HTR-8/SVneo (cell line): ENCODE results near the gene FADS3.

ENCODE experiments used
- DNase-seq: peaks from one replicate; pipeline ENCODE4 v3.0.0; 2011; ENCODE audit warnings: low spot score, mixed read lengths; ENCODE audit not compliant: insufficient read length
- FAIRE-seq: peaks from 2 replicates; lab custom pipeline; 2011; peaks lifted over from hg19 to GRCh38; lab: Jason Lieb, UNC

FADS3 gene

DNA sequence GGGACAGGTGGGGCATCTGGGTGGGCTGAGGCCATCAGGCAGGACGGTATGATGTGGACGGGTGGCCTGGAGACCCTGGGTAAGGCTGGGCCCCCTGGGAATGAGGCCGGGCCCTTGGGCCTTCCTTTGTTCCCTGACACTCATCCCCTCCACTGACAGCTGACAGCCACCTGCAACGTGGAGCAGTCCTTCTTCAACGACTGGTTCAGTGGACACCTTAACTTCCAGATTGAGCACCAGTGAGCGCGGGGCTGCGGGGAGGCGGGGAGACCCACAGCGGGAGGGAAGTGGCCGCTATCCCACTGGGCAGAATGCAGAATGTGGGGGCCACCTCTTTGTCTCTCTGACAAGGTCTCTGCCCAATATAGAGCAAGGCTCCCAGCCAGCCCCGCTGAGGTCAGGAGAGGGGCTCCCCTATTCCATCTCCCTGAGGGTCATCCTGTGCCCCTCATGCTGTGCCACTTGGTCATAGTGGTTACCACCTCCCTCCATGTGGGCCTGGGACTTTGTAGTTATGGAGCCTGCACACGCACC, 27.7 kb downstream of the FADS3 start:
- DNase-seq (no peak), FAIRE-seq (no peak)

DNA sequence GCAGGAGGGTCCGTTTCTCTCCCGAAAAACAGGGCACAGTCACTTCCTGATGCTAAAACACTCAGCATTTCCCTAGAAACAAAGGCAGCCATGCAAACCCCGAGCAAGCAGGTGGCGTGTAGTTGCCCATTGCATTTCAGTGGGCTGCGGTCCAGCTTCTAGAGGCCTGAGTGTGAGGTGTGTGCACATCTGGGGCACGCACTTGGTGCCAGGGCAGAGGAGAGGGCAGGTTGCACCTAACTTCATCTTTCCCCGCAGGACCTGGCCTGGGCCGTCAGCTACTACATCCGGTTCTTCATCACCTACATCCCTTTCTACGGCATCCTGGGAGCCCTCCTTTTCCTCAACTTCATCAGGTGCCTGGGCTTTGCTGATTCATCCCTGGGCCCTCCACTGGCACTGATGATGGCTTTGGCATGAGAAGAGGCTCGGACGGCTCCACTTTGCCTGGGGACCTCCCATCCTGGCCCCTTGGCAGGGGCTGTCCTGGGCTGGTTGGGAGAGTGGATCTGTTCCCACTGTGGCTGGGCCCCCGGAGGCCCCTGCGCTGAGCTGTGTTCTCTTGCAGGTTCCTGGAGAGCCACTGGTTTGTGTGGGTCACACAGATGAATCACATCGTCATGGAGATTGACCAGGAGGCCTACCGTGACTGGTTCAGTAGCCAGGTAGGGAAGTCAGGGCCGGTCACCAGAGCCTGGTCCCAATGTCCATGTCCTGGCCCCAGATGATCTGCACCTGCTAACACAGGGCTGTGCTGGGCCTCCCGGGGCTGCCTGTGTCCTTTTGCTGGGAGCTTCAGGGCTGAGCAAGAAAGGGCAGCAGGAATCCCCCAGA, 28.4 kb downstream of the FADS3 start:
- no peak for FAIRE-seq
- DNase-seq: no peak

DNA sequence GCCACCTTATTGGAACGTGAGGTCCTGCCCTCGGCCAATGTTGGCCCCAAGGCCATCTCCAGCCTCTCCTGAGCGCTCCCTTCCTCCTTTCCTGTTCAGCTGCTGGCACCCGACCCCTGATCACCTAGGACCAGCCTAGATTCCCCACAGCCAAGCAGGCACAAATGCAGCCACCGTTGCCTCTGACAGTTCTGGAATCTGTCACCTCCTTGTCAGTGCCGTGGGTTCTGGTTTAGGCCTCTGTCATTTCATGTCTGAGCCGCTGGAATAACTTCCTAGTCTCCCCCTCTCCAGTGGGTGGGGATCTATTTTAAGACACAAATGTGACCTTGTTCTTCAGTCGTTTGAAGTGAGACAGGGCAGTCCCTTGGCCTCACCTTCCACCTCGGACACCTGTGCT, 29.7 kb downstream of the FADS3 start:
- FAIRE-seq (no peak), DNase-seq (no peak)

DNA sequence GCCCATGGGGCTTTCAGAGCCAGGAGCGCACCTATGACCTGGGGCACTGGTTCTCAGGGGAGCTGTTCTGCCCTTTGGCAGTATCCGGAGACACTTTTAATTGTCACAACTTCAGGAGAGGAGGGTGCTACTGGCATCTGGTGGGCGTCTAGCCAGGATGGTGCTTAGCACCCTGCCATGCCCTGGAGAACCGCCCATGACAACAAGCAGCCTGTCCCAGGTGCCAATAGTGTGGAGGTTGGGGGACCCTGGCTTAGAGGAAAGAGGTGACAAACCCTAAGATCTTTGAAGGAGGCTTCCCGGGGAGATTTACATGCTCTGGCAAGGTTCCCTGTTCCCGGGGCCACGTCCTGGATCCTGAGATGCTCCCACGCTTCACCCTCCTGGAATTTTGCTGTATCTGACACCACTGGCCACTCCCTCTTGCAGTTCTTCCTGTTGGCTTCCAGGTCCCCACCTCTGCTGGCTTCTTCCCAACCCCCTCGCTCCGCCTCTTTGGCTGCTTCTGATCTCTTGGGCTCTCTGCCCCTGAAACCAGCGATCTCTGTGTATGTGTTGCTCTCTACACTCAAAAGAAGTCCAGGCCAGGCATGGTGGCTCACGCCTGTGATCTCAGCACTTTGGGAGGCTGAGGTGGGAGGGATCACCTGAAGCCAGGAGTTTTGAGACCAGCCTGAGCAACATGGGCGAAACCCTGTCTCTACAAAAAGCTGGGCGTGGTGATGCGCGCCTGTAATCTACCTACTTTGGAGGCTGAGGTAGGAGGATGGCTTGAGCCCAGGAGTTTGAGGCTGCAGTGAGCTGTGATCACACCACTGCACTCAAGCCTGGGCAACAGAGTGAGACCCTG, 31.1 kb downstream of the FADS3 start:
- FAIRE-seq (no peak), DNase-seq (no peak)

DNA sequence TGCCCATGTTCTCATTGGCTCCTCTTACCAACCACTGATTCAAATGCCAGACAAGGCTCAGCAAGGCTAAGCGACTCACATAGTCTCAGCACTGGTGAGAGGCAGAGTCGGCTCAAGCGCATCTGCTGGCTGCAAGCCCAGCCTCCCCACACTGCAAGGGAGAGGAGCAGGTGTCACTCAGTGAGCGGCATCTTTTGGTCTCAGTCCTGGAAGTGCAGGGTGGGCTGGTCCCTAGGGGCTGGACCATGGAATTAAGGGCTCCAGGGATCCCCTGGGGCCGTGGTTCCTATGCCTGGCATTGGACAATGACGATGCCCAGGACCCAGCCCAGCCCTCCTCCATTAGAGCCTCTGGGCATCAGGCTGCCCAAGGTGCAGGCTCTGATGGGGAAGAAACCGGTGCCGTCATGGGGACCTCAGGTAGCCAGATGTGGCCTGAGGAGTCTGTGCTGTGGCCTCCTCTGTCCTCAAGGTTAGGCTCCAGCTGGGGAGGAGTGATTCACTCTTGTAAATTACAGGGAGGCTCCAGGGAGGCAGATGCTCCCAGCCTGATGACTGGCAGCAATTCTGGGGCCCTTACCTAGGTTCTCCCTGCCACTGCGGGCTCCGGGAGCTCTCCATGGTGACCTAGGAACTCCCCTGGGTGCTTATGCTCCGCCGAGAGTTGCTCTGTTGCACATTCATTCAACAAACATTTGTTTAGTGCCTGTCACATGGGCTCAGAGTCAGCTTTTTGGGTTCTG, 35.2 kb downstream of the FADS3 start:
- DNase-seq: no peak
- FAIRE-seq: no peak

DNA sequence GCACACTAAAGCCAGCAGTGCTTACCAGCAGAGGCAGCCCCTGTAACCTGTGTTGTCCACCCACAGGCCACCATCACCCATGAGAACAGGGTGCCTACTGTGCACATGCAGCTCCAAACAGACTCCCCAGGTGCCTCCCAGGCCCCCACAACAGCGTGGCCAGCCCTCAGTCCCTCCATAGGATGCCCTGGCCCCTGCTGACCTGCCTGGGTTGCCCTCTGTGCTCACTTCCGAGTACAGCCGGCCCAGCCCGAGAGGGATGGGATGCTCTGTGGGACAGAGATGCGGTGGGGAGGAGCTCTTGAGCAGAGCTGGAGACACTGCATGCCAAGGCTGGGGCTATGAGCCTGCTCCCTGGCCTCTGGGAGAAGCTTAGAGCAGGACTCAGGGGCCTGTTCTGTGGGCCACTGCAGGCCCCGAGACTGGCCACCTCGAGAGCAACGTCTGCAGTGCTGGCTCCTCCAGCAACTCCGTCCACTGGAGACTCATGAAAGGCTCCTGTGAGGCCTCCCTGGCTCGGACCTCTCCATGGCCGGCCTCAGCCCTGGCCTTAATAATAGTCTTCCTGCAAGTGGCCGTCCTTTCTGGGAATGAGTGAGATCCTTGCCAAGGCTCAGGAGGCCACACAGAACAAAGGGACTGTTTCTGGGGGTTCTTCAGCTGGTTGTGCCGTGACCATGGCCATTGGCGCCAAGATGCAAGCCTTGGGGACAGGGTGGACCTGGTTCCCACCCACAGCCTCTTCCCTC, 36.2 kb downstream of the FADS3 start:
- FAIRE-seq (no peak), DNase-seq (no peak)

DNA sequence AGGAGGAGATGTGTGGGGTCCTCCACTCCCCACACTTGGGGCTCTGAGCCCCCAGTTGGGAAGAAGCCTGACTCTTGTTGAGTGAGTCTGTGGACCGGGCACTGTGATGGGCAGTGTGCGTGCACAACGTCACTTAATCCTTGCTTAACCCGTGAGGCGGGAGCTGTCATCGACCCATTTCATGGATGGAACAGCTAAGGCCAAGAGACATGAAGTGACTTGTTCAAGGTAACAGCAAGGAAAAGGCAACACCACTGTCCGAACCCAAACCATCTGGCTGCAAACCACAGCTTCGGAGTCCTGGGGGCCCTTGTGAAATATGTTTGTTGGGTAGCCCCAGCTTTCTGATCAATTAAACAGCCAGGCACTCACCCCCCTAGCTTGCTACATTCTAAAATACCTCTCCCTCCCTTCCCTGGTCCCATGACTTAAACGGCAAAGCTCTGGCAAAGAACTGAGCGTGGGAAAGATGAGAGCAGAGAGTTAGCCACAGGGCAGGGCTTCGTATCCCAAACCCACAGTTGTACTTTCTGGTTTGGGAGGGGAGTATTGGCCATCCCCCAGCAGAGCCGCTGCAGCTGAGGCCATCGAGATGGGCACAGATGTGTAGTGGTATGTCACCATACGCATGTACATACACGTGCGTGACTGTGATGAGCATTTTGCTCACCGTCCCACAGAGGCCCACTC, 37.0 kb downstream of the FADS3 start:
- FAIRE-seq (no peak), DNase-seq (no peak)

DNA sequence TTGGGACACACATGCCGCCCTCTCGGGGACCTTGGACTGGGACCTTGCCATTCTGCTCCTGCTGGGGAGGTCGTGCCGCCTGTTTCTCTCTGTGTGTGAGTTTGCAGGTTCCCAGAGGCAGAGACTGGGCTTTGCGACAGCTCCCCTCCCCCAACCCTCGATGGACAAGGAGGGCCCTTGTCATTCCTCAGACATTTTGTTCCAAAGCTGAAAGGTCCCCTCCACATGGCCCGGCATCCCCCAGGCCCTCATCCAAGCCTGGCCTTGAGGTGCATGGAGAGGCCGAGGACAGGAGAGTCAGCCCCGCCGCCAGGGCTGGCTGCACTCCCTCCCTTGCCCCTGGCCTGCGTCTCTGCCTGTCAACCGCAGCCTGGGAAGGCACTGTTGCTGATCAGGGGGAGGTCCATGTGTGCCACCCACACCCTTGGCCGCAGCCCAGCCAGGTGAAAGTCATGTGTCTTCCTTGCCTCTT, 37.6 kb downstream of the FADS3 start:
- FAIRE-seq (no peak), DNase-seq (no peak)

DNA sequence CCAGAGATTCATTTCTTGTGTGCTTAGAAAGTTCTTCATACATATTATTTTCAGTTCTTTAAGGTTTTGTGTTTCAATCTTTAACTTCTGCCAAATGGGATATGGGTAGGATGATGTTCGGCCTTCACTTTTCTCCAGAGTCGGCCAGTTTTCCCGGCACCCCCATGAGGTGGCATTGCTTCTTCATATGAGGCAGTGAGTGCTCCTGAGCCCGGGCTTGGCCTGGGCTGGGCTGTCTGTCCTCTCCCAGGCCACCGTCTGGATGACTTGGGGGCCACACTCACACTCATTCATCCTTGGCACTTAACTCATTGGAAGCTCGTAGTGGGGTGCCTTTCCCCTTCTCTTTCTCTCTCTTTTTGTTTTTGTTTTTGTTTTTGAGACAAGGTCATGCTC, 39.4 kb downstream of the FADS3 start:
- no peak for FAIRE-seq

DNA sequence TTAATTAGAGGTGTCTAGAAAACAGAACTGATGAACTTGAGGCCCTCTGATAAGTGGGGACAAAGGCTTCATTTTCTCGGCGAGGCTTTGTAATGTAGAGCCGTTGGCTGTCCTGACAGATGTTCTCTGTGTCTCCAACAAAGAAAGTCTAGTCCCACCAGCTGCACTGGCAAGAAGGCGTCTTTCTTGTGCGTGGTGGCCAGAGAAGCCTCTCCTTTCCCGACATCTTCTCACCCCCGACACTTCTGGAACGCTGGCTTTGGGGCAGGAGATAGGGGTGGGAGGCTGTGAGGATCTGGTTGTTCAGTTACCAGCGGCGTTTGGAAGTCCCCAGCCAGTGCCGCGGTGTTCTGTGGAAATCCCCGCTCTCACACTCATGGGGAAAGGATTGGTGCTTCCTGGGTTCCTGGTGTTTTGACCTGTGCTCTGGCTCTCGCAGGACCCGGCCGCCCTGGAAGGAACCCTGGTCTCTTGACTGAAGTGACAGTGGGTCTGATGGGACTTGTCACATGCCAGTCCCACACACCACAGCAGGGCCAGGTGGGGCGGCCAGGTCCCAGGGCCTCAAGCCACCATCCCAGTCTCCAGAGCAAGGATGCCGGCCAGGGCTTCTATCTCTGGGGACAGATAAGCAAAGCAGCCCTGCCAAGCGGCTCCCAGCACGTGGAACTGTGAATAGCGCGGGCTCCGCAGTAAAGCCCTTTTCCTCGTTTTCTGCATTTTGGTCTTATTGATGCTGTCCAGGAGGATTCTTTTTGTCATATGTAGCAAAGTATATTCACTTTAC, 40.0 kb downstream of the FADS3 start:
- no peak for DNase-seq
- FAIRE-seq: no peak

More for the DNA sequence above, 39.4 kb downstream of the FADS3 start:
- no peak for DNase-seq

DNA sequence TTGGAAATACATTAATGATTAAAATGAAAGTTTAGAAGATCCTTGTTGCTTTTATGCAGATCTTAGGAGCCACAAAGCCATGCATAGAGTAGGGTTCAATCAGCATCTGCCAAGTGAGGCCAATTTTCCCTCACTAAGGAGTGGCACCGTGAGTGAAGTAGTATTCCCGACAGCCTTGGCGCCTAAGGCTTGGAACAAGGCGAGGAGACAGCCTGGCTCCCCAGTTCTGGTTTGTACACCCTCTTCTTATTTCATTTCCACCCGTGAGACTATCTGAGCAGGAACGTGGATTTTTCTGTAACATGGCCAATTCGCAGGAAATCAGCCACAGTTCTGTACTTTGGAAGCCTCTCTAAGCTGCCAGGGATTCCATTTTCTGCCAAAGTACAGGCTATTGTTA, 40.7 kb downstream of the FADS3 start:
- no peak for DNase-seq

DNA sequence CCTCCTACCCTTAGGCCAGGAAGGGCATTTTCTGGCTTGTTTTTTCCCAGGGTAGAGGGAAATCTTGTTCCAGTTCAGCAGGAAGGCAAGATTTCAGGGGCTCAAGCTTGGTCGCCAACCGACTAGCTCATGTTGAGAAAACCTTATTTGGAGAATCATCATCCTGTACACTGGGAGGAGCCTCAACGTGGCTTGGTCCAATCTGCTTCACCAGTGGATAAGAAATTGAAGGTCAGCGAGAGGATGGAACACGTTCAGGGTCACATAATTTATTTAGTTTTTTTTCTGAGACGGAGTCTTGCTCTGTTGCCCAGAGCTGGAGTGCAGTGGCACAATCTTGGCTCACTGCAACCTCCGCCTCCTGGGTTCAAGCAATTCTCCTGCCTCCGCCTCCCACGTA, 42.7 kb downstream of the FADS3 start:
- FAIRE-seq: no peak

More for the DNA sequence above, 40.7 kb downstream of the FADS3 start:
- no peak for FAIRE-seq

DNA sequence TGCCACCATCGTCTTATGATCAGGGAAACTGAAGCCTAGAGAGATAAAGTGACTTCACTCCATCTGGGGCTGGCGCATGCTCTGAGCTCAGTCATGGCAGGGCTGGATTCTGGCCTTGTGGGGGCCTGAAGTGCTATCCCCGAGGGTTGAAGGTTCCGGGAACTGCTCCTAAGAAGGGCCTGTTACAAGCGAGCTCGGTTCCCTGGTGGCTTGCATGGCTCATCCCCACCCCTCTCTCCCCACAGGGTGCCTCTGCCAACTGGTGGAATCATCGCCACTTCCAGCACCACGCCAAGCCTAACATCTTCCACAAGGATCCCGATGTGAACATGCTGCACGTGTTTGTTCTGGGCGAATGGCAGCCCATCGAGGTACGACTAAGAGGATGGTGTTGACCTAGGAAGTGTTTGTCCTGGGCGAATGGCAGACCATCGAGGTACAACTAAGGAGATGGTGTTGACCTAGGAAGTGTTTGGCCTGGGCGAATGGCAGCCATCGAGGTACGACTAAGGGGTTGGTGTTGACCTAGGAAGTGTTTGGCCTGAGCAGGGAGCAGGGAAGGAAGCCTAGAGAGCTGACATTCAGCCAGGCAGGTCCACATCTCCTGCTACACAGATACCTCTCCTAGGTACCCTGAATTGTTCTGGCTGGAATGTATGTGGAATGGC, 43.3 kb downstream of the FADS3 start:
- FAIRE-seq: no peak
- no peak for DNase-seq

More for the DNA sequence above, 42.7 kb downstream of the FADS3 start:
- DNase-seq: no peak

DNA sequence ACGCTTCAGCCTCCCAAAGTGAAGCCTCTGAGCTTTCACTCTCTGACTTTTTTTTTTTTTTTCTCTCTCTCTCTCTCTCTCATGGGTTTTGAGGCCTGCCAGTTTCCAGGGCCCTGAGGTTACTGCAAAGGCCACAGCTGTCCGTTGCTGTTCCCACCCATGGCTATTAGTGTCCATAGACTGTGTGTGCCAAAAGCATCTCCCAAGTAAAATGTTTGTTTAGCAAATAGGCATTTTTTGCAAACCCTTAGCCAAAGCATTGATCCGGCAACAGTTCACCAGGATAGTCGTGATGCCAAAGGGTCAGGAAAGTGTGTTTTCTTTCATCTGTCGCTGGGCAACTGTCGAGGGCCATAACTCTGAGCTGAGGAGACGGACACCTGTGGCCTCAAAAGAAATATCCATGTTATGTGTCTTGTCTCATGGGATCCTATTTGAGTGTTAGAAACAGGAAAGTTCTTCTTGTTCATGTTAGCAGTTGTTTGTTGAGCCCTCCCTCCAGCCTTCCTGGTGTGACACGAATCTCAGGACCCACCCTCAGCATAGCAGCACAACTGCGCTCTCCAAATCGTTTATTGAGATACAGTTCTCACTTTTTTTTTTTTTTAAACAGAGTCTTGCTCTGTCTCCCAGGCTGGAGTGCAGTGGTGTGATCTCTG, 44.9 kb downstream of the FADS3 start:
- DNase-seq (no peak), FAIRE-seq (no peak)

DNA sequence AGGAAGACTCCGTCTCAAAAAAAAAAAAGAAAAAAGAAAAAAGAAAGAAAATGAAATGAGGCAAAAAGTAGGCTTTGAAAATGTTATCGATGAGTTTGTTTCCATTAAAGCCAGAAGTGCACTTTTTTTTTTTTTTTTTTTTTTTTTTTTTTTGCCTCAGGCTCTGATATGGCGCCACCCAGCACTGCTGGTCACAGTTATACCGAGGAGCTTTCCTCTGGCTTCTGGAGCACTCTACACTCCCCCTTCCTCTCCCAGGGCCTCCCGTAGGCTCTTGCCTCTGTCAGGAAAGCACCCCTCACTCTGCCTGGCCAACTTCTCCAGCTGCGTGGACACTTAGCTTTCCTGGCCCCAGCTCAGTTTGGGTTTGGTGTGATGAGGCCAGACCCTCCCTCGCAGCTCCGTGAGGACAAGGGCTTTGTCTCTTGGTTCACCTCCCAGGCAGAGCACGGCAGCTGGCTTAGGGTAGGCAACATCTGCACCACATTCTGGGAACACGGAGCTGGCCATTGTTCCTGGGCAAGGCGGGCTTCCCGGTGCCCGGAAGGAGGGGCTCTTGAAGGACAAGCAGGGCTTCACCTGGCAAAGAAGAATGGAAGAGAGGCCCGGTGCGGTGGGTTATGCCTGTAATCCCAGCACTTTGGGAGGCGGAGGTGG, 46.3 kb downstream of the FADS3 start:
- DNase-seq (no peak), FAIRE-seq (no peak)

DNA sequence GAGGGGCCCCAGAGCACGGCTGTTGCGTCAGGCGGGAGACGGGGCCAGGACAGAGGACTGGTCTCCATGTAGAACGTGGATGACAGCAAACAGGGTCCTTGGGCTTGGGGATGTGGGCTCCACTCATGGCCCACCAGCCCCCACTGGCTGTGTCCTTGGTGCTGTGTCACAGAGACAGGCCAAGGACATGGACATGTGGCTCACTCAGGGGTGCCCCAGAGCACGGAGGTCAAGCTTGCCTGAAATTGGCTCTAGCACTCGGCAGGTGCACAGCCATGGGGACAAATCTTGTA, 48.9 kb downstream of the FADS3 start:
- FAIRE-seq (no peak), DNase-seq (no peak)
